Measurements from ENCODE around the gene ZBTB48. TPM values are rescaled to one million over a fixed set of nuclear protein-coding genes. Genes with fewer than 3 reads are reported as not detected.
A peak's percentile ranks its signal among the peaks of the same experiment; 100 is the strongest.

The ZBTB48 gene
- total RNA-seq, 2 donors from 2014 or later = 20.7 to 28.9 TPM

- peak; percentile 29 for TF ChIP-seq CTCF (IDR thresholded peaks at IDR 0.05)
- Histone ChIP-seq H3K36me3 (peaks cover 1% of the 10 kb centered on the region), H3K4me1 (ENCODE audit: control insufficient read depth in 1 of 2, low read depth in 2 of 2) (peaks cover 20 to 31% of the 10 kb centered on the region in 2 donors), H3K4me3 (peak overlapping the region; percentile 93), H3K27ac (peak overlapping the region; percentile 99 to 100), H3K27me3 (replicated peaks; ENCODE audit: insufficient read depth) (no peaks in the 10 kb centered on the region), H3K9me3 (no peaks in the 10 kb centered on the region)
- DNase-seq (ENCODE audit: low spot score) (peak; percentile 79), ATAC-seq (ENCODE audit: insufficient number of reproducible peaks, low FRiP score, low read depth) (peak; percentile 54)
Observed at GRCh38 chr1:6603915-6604558, 24.2 kb downstream of the ZBTB48 start.

GRCh38 chr1:6612641-6613360, 33.0 kb downstream of the ZBTB48 start:
- peak; percentile 41 for ATAC-seq (ENCODE audit: insufficient number of reproducible peaks, low FRiP score, low read depth)

GRCh38 chr1:6613361-6614018, 33.7 kb downstream of the ZBTB48 start, which contains the start of gene PHF13:
TSS of gene PHF13 (plus strand) at chr1:6613731. CDS start at chr1:6614067, 336 bp downstream.
- peak within 1 kb of the TSS; percentile 100 for H3K4me3 ChIP-seq
- H3K9me3 ChIP-seq = no peaks in the 10 kb centered on the region
- TF ChIP-seq CTCF (IDR thresholded peaks at IDR 0.05) = no peak
- peaks cover 4% of the 10 kb centered on the region for H3K36me3 ChIP-seq
- no peaks in the 10 kb centered on the region for H3K27me3 ChIP-seq (replicated peaks; ENCODE audit: insufficient read depth)
- peak; percentile 96 for ATAC-seq (ENCODE audit: insufficient number of reproducible peaks, low FRiP score, low read depth)
- H3K27ac ChIP-seq = peak within 1 kb of the TSS; percentile 93 to 97
- peak; percentile 96 for DNase-seq (ENCODE audit: low spot score)
- peaks cover 20 to 35% of the 10 kb centered on the region in 2 donors for H3K4me1 ChIP-seq (ENCODE audit: control insufficient read depth in 1 of 2, low read depth in 2 of 2)

More at GRCh38 chr1:6612641-6613360, 33.0 kb downstream of the ZBTB48 start:
- no peak for TF ChIP-seq CTCF (IDR thresholded peaks at IDR 0.05)
- Histone ChIP-seq H3K4me1 (ENCODE audit: control insufficient read depth in 1 of 2, low read depth in 2 of 2) (peaks cover 20 to 35% of the 10 kb centered on the region in 2 donors), H3K4me3 (peak overlapping the region; percentile 100), H3K9me3 (no peaks in the 10 kb centered on the region), H3K36me3 (no peaks in the 10 kb centered on the region), H3K27ac (peak overlapping the region; percentile 86 to 97), H3K27me3 (replicated peaks; ENCODE audit: insufficient read depth) (no peaks in the 10 kb centered on the region)
- DNase-seq (ENCODE audit: low spot score) = no peak

- no peaks in the 10 kb centered on the region for H3K27me3 ChIP-seq (replicated peaks; ENCODE audit: insufficient read depth)
- ATAC-seq (ENCODE audit: insufficient number of reproducible peaks, low FRiP score, low read depth) (no peak), DNase-seq (ENCODE audit: low spot score) (no peak)
- H3K36me3 ChIP-seq = peaks cover 4% of the 10 kb centered on the region
- no peak for TF ChIP-seq CTCF (IDR thresholded peaks at IDR 0.05)
- peak overlapping the region; percentile 100 for H3K4me3 ChIP-seq
- peak overlapping the region; percentile 93 to 96 for H3K27ac ChIP-seq
- H3K4me1 ChIP-seq (ENCODE audit: control insufficient read depth in 1 of 2, low read depth in 2 of 2) = peaks cover 20 to 35% of the 10 kb centered on the region in 2 donors
- H3K9me3 ChIP-seq = no peaks in the 10 kb centered on the region
Observed at GRCh38 chr1:6614019-6614928, 34.5 kb downstream of the ZBTB48 start.

Data from thoracic aorta (tissue), 2 donors.